ENCODE data around the gene MAST3. TPM values are rescaled to one million over a fixed set of nuclear protein-coding genes. Genes with fewer than 3 reads are reported as not detected.

Gene MAST3
- total RNA-seq, 1 donor from 2014 or later, result 2.2 TPM

DNA sequence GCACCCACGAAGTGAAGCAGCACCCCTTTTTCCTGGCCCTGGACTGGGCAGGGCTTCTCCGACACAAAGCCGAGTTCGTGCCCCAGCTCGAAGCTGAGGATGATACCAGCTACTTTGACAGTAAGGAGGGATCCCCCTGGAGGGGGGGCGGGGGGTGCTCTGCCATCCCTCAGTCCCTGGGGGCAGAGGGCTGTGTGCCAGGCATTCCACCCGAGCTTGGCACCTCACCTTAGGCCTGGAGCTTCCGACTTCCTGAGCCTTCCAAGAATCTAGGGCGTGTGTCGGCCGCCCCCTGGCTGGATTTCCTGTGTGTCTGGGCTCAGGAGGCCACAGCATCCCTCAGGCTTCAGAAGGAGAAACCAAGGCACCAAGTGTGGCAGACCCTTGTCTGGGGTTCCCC, 39.7 kb downstream of the MAST3 start:
- DNase-seq (ENCODE audit: low spot score), result no peak

DNA sequence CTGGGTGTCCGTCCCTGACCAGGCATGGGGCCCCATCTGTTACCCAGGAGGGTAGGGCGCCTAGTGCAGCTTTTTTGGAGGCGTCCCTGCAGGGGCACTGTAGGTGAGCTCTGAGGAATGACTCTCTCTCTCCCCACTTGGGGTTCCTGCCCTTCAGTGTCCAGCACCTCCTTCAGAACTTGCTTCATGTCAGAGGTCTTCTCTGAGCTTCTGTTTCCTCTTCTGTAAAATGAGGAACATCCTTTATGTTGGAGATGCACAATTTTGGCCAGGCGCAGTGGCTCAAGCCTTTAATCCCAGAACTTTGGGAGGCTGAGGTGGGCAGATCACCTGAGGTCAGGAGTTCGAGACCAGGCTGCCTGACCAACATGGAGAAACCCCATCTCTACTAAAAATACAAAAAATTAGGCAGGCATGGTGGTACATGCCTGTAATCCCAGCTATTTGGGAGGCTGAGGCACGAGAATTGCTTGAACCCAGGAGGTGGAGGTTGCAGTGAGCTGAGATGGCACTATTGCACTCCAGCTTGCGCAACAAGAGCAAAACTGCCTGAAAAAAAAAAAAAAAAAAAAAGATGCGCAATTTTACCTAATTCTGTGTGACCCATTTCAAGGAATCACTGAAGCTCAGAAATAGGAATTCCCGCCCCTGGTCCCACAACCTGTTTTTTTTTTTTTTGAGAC, 40.2 kb downstream of the MAST3 start:
- no peak for DNase-seq (ENCODE audit: low spot score)

GRCh38 chr19:18140473-18140872, 42.9 kb downstream of the MAST3 start:
- no peak for DNase-seq (ENCODE audit: low spot score)

GRCh38 chr19:18141031-18141430, 43.5 kb downstream of the MAST3 start:
- no peak for DNase-seq (ENCODE audit: low spot score)

DNA sequence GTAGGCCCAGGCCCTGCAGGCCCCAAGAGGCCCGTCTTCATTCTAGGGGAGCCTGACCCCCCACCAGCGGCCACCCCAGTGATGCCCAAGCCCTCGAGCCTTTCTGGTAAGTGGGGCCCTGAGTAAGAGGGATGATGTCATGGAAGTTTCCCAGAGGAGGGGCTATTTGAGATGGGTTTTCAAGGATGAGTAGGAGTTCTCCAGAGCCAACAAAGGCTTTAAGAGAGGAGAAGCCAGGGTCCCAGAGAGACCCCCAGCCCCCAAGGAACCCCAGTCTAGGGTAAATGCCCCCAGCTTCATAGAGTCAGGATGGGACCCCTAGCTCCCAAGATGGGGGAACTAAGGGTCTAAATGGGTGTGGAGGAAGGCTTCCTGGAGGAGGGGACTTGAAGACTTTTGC, 46.3 kb downstream of the MAST3 start:
- no peak for DNase-seq (ENCODE audit: low spot score)

GRCh38 chr19:18144361-18144760, 46.8 kb downstream of the MAST3 start:
- DNase-seq (ENCODE audit: low spot score), result no peak

- DNase-seq (ENCODE audit: low spot score), result no peak
Measured at GRCh38 chr19:18144906-18145305, 47.3 kb downstream of the MAST3 start.

- no peak for DNase-seq (ENCODE audit: low spot score)
Measured at GRCh38 chr19:18145391-18145999, 47.9 kb downstream of the MAST3 start.

DNA sequence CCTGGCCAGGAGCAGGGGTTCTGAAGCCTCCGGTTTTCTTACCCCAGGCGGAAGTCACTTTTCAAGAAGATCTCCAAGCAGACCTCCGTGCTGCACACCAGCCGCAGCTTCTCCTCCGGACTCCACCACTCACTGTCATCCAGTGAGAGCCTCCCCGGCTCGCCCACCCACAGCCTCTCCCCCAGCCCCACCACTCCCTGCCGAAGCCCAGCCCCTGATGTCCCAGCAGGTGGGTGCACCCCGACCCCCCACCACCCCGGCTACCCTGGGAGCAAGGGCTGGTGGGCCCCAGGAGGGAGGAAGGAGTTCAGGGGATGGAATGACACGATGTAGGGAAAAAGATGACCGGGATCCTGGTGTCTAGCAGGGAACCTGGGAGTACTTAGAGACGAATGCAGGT, 49.8 kb downstream of the MAST3 start:
- no peak for DNase-seq (ENCODE audit: low spot score)

DNA sequence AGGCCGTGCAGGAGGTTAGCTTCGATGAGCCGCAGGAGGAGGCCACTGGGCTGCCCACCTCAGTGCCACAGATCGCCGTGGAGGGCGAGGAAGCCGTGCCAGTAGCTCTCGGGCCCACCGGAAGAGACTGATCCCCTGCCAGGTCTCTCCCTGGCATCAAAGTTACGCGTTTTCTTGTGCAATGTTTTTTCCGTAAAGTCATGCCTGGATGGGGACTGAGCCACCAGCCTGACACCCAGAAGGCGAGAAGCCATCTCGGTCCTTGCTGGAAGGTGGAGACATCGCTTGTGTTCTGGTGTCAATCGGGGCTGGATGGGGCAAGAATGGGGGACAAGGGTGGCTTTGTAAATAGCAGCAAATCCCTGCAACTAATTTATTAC, 52.0 kb downstream of the MAST3 start:
- no peak for DNase-seq (ENCODE audit: low spot score)

DNA sequence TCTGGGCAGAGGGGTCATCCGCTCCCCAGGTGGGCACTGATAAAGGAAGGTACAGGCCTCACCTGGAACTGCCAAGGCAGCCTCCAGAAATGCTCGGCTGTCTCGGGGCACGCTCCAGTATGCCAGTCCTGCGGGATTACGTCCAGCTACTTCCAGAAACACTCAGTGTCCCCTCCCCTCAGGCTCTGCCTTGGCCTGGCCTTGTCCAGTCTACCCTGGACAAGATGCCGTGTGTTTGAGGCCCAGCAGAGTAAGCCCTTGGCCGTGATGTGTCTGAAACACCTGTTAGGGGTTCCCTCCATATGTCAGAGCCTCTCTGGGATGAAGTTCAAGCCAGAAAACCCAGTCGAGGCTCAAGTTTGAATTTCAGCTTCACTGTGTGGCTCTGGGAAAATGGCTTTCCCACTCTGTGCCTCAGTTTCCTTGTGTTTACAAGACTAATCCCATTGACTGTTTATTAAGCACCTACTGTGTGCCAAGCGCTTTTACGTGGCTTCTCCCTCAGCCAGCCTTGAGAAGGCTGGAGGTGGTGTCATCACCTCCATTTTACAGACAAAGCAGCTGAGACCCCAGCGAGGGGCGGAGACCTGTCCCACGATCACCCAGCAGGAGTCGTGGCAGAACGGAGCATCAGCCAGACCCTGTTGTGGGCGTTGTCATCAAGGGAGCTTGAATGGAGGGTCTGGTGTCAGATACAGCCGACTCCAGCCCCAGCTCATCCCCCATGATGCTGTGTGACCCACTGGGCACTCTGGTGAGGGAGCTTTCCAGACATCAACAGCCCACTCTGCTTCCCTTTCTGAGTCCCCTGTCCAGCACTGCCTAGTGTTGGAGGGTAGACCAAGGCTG, 53.4 kb downstream of the MAST3 start:
- no peak for DNase-seq (ENCODE audit: low spot score)

- DNase-seq (ENCODE audit: low spot score), result peak; percentile 99
Measured at GRCh38 chr19:18152442-18152816, 54.9 kb downstream of the MAST3 start.

GRCh38 chr19:18152817-18153555, 55.4 kb downstream of the MAST3 start, which contains the start of gene PIK3R2:
TSS of gene PIK3R2 (plus strand) at chr19:18153163. CDS start at chr19:18155880, 2,717 bp downstream.
- peak; percentile 100 for DNase-seq (ENCODE audit: low spot score)

- DNase-seq (ENCODE audit: low spot score), result no peak
Measured at GRCh38 chr19:18153556-18154134, 56.1 kb downstream of the MAST3 start.

DNA sequence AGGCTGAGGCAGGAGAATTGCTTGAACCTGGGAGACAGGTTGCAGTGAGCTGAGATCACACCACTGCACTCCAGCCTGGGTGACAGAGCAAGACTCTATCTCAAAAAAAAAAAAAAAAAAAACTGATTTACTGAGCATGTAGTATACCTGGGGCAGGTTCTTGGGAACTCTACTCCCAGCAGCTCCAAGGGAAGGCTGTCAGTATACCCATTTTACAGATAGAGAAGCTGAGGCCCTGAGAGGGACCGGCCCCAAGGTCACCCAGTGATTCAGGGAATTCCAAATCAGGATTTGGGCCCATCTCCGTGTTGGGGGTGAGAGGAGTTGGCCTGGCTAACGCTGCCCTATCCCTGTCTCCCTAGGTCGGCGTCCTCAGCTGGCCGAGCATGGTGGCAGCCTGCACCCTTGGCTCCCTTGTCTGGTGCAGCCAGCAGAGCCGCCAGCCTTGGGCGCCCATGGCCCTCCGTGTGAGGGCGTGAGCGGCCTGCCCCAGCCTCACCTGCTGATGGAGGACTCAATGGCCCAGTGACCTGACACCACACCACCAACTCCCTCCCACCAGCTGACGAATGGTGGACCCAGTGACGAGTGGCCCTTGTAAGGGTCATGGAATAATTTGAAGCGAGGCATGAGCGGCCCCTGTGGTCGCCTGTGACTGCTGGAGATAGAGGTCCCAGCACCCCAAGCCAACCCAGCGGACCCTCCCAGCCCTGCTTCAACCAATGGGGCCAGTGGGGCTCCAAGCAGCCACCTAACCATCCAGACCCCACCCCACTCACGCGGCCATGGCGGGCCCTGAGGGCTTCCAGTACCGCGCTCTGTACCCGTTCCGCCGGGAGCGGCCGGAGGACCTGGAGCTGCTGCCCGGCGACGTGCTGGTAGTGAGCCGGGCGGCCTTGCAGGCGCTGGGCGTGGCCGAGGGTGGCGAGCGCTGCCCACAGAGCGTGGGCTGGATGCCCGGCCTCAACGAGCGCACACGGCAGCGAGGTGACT, 57.8 kb downstream of the MAST3 start:
- DNase-seq (ENCODE audit: low spot score), result no peak

DNA sequence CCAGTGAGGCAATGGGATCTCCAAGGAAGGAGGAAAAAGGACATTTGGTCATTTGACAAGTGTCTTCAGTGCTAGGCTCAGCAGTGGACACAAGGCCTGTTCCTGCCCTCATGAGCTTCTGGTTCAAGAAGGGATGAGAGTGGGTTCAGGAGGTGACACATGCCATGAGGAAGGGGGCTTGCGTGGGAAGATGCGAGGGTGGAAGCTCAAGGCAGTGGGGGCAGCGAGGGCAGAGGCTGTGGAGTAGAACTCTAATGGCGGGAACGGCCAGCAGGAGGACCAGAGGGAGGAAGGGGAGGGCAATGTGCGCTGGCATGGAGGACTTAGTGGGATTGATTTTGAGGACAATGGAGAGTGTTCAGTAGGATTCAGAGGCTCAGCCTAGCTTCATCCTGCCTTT, 58.7 kb downstream of the MAST3 start:
- DNase-seq (ENCODE audit: low spot score), result no peak

DNA sequence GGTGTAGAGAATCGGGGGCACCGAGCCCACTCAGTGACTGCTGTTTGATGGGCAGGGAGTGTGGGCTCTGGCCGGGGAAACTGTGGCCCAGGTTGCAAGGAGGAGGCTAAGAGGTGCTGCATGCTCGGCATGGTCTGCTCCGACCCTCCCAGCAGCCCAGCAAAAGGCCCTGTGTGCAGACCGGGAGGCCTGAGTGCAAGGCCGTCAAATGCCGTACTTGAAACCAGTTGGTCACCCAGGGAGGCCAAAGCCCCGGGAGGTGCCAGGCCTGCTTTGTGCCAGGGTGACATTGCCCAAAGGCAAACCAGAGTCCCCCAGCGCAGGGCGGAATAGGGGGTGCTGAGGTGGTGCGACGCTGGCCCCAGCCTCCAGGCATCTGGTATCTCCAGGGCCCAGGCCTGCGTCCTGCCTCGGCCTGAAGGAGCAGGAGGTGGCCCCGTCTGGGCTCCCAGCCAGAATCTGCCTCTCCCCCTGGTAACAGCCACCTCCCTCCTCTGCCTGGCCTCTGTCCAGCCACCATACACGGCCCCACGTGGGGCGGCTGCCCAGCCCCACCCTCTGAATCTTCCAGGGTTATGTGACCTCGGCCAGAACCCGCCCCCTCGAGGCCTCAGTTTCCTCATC, 59.4 kb downstream of the MAST3 start:
- DNase-seq (ENCODE audit: low spot score), result peak; percentile 95

DNA sequence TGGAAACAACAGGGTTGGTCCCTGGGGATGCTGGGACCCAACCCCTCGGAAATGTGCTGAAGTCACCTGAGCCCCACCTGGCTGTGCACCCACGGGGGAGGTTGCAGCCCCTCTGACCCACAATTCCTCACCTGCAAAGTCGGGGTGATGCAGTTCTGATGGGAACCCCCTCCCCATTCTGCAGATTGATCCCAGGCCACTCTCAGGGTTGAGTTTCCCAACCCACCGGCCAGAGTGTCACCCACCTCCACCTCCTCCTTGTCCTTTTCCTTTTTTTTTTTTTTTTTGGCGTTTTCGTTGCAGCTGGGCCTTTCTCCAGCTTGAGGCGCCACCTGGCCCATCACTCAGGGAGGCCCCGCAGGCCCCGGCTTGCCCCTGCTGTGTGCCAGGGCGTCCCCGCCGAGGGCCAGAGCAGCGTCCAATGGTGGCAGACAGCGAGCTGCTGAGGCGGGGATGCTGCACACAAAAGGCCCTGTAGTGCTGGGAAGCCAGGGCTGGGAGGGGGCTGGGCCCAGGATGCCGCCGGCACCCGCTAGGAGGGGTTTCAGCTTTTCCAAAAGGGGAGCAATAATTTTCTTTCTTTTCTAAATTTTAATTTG, 60.0 kb downstream of the MAST3 start:
- DNase-seq (ENCODE audit: low spot score), result peak; percentile 58

DNA sequence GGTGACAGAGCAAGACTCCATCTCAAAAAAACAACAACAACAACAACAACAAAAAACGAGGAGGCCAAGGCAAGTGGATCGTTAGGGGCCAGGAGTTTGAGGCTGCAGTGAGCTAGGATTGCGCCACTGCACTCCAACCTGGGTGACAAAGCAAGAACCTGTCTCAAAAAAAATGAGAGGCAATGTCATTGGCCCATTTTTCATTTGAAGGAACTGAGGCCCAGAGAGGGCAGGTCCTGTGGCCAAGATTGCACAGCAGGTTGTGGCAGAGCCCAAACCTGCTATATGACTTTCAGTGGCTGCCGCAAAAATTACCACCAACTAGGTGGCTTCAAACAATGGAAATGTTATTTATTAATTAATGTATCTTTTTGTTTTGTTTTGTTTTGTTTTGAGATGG, 60.9 kb downstream of the MAST3 start:
- DNase-seq (ENCODE audit: low spot score), result no peak
